ENCODE measurements around the gene CAMKK2.
"Not testable (repeated sequence)": the region's sequence is repeated elsewhere in the genome, so short reads cannot be mapped to it uniquely, and the experiment has no call there.

CAMKK2 gene

GRCh38 chr12:121296618-121297434 is at the start of gene CAMKK2:
TSS of gene CAMKK2 (minus strand) at chr12:121296709. CDS start at chr12:121274526, 22,183 bp downstream.
- DNase-seq, result no peak

- DNase-seq, result no peak
Measured at GRCh38 chr12:121345151-121345815, 48.8 kb upstream of the CAMKK2 start.

- no peak for DNase-seq
Measured at GRCh38 chr12:121344506-121344905, 48.0 kb upstream of the CAMKK2 start.

GRCh38 chr12:121337416-121337815 is 40.9 kb upstream of the CAMKK2 start:
- DNase-seq, result no peak

- DNase-seq, result no peak
Measured at GRCh38 chr12:121334513-121335343, 38.2 kb upstream of the CAMKK2 start.

- no peak for DNase-seq
Measured at GRCh38 chr12:121333747-121334146, 37.2 kb upstream of the CAMKK2 start.

- no peak for DNase-seq
Measured at GRCh38 chr12:121331248-121331647, 34.7 kb upstream of the CAMKK2 start.

- DNase-seq, result no peak
Measured at GRCh38 chr12:121330692-121331091, 34.2 kb upstream of the CAMKK2 start.

GRCh38 chr12:121330195-121330594 is 33.7 kb upstream of the CAMKK2 start:
- no peak for DNase-seq

GRCh38 chr12:121328620-121329019 is 32.1 kb upstream of the CAMKK2 start:
- no peak for DNase-seq

GRCh38 chr12:121326996-121327674 is 30.6 kb upstream of the CAMKK2 start:
- no peak for DNase-seq

- no peak for DNase-seq
Measured at GRCh38 chr12:121325922-121326396, 29.4 kb upstream of the CAMKK2 start.

GRCh38 chr12:121323908-121324307 is 27.4 kb upstream of the CAMKK2 start:
- DNase-seq, result no peak

- no peak for DNase-seq
Measured at GRCh38 chr12:121318121-121318520, 21.6 kb upstream of the CAMKK2 start.

GRCh38 chr12:121314431-121314830 is 17.9 kb upstream of the CAMKK2 start:
- DNase-seq, result no peak

GRCh38 chr12:121310231-121310630 is 13.7 kb upstream of the CAMKK2 start:
- DNase-seq, result not testable (repeated sequence)

- not testable (repeated sequence) for DNase-seq
Measured at GRCh38 chr12:121307397-121307796, 10.9 kb upstream of the CAMKK2 start.

GRCh38 chr12:121304306-121304705 is 7.8 kb upstream of the CAMKK2 start:
- no peak for DNase-seq

- no peak for DNase-seq
Measured at GRCh38 chr12:121301876-121302275, 5.4 kb upstream of the CAMKK2 start.

GRCh38 chr12:121300083-121300819 is 3.7 kb upstream of the CAMKK2 start:
- no peak for DNase-seq

GRCh38 chr12:121299662-121300061 is 3.2 kb upstream of the CAMKK2 start:
- DNase-seq, result no peak

GRCh38 chr12:121298411-121298810 is 1.9 kb upstream of the CAMKK2 start:
- not testable (repeated sequence) for DNase-seq
